HCT116 (cell line): Measurements from ENCODE around the gene BRD7.

Source experiments
- CTCF ChIP-seq, 3 experiments: fragments of 200-600 bp in 1 of 3; sonication (generic) in 1 of 3; IDR thresholded peaks in 2 of 3; conservative IDR thresholded peaks in 1 of 3; 2 replicates each; pipeline ENCODE4 v1.5.1; 2012 to 2017; ENCODE audit warnings: low read depth in 2 of 3, low read length in 2 of 3, antibody characterized with exemption in 1 of 3, borderline replicate concordance in 1 of 3, control low read depth in 1 of 3, mild to moderate bottlenecking in 1 of 3, mixed read lengths in 1 of 3, mixed run types in 1 of 3, moderate library complexity in 1 of 3; ENCODE audit not compliant: insufficient read depth in 1 of 3
- EGR1 ChIP-seq: IDR thresholded peaks from 2 replicates; pipeline ENCODE4 v1.6.1; 2012; ENCODE audit warnings: low read depth
- ELF1 ChIP-seq: IDR thresholded peaks from 2 replicates; pipeline ENCODE4 v1.6.1; 2012; ENCODE audit warnings: low read depth, borderline replicate concordance
- EZH2 ChIP-seq: fragments of 200-600 bp; sonication (generic); IDR thresholded peaks from 2 replicates; pipeline ENCODE4 v1.6.1; 2017; ENCODE audit warnings: antibody characterized with exemption, mixed run types
- JUND ChIP-seq: IDR thresholded peaks from 2 replicates; pipeline ENCODE4 v1.6.1; 2012
- POLR2AphosphoS5 ChIP-seq: IDR thresholded peaks from 2 replicates; pipeline ENCODE4 v1.6.1; 2011; ENCODE audit warnings: mild to moderate bottlenecking, low read depth, low read length, moderate library complexity
- SP1 ChIP-seq: IDR thresholded peaks from 2 replicates; pipeline ENCODE4 v1.6.1; 2012; ENCODE audit warnings: low read depth
- ZFX ChIP-seq: fragments of 450-650 bp; IDR thresholded peaks from 2 replicates; pipeline ENCODE4 v1.6.1; 2017

- no peak for TF ChIP-seq EGR1
- 0 out of 6 replicates have a peak, but pooled peaks of 2 of the 3 experiments have one; percentile 10 to 28 for TF ChIP-seq CTCF (IDR thresholded peaks at IDR 0.05 in 2 of 3, conservative IDR thresholded peaks at IDR 0.05 in 1 of 3; ENCODE audit: borderline replicate concordance in 1 of 3, insufficient read depth in 1 of 3, low read depth in 2 of 3, low read length in 2 of 3)
- TF ChIP-seq JUND, result no peak
- TF ChIP-seq EZH2, result no peak
- TF ChIP-seq POLR2AphosphoS5, result no peak
- no peak for TF ChIP-seq ZFX
- TF ChIP-seq SP1, result no peak
- no peak for TF ChIP-seq ELF1
Measured at GRCh38 chr16:50371936-50372595, 3.3 kb upstream of the BRD7 start.
